Keratinocyte (primary cell): Measurements from ENCODE around the gene ATG9B.

Experiments
- EZH2 ChIP-seq: IDR thresholded peaks from one replicate; pipeline ENCODE4 v1.6.1; 2012; ENCODE audit warnings: inconsistent platforms, mild to moderate bottlenecking, low read length, moderate library complexity
- TF ChIP-seq, protein P1 (sequence below), 3 experiments: IDR thresholded peaks in 1 of 3; conservative IDR thresholded peaks in 1 of 3; optimal IDR thresholded peaks in 1 of 3; 2 replicates in 2 of 3; 3 replicates in 1 of 3; pipeline versions ENCODE3 to v1.5.1; 2011; ENCODE audit warnings: low read length in 3 of 3, mild to moderate bottlenecking in 3 of 3, moderate library complexity in 2 of 3, control low read depth in 1 of 3, inconsistent platforms in 1 of 3; ENCODE audit not compliant: insufficient read depth in 2 of 3; ENCODE audit errors: extremely low read depth in 1 of 3

DNA sequence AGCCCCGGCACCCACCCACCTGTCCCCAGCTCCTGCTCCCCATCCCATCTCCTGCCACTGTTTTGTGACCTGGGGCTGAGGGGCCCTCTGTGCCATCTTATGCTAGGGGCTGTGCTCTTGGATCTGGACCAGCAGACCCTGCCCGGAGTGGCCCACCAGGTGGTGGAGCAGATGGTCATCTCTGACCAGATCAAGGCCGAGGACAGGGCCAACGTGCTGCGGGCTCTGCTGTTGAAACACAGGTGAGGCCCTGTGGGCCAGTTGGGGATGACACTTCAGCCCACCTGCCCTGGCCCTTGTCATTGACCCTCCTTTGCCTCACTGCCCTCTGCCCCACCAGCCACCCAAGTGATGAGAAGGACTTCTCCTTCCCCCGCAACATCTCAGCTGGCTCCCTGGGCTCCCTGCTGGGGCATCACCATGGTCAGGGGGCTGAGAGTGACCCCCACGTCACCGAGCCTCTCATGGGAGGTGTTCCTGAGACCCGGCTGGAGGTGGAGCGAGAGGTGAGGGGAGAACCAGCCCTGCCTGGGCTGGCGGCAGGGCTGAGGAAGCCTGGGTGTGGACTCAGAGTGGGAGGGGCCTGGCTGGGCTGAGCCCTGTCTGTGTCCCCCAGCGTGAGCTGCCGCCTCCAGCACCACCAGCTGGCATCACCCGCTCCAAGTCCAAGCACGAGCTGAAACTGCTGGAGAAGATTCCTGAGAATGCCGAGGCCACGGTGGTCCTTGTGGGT, 45.7 kb upstream of the ATG9B start:
- TF ChIP-seq, protein P1, sequence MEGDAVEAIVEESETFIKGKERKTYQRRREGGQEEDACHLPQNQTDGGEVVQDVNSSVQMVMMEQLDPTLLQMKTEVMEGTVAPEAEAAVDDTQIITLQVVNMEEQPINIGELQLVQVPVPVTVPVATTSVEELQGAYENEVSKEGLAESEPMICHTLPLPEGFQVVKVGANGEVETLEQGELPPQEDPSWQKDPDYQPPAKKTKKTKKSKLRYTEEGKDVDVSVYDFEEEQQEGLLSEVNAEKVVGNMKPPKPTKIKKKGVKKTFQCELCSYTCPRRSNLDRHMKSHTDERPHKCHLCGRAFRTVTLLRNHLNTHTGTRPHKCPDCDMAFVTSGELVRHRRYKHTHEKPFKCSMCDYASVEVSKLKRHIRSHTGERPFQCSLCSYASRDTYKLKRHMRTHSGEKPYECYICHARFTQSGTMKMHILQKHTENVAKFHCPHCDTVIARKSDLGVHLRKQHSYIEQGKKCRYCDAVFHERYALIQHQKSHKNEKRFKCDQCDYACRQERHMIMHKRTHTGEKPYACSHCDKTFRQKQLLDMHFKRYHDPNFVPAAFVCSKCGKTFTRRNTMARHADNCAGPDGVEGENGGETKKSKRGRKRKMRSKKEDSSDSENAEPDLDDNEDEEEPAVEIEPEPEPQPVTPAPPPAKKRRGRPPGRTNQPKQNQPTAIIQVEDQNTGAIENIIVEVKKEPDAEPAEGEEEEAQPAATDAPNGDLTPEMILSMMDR (optimal IDR thresholded peaks at IDR 0.05 in 1 of 3, IDR thresholded peaks at IDR 0.05 in 1 of 3, conservative IDR thresholded peaks at IDR 0.05 in 1 of 3; ENCODE audit: extremely low read depth in 1 of 3, insufficient read depth in 2 of 3, low read length in 3 of 3) = no peak
- no peak for TF ChIP-seq EZH2
